HUES6 (cell line): ENCODE measurements around the gene MACROD2.

Source experiments
- H3K27ac ChIP-seq: 2 replicates; pipeline ENCODE4 v1.7.0; 2013; ENCODE audit warnings: low read depth, mild to moderate bottlenecking, low read length, inconsistent platforms
- H3K27me3 ChIP-seq: 2 replicates; pipeline ENCODE4 v1.6.1; 2013; ENCODE audit warnings: low read length; ENCODE audit not compliant: control insufficient read depth, insufficient read depth
- H3K36me3 ChIP-seq: 2 replicates; pipeline ENCODE4 v1.6.1; 2013; ENCODE audit warnings: low read length; ENCODE audit not compliant: control insufficient read depth, insufficient read depth
- H3K4me1 ChIP-seq: 2 replicates; pipeline ENCODE4 v1.6.1; 2013; ENCODE audit warnings: low read length; ENCODE audit not compliant: control insufficient read depth, insufficient read depth
- H3K4me3 ChIP-seq: 2 replicates; pipeline ENCODE4 v1.5.1; 2013; ENCODE audit warnings: low read depth, low read length
- H3K9ac ChIP-seq: one replicate; pipeline ENCODE4 v1.6.1; 2013; ENCODE audit warnings: mild to moderate bottlenecking, low read length
- H3K9me3 ChIP-seq: 2 replicates; pipeline ENCODE4 v1.6.1; 2013; ENCODE audit warnings: low read depth, low read length; ENCODE audit not compliant: control insufficient read depth, insufficient read depth

Gene MACROD2

GRCh38 chr20:14821251-14821650 is 825.9 kb downstream of the MACROD2 start:
- Histone ChIP-seq H3K27me3 (no peaks in the 10 kb centered on the region), H3K27ac (no peak overlapping the region), H3K9ac (no peak overlapping the region), H3K4me3 (no peak overlapping the region), H3K36me3 (no peaks in the 10 kb centered on the region), H3K4me1 (no peaks in the 10 kb centered on the region), H3K9me3 (peaks cover 2% of the 10 kb centered on the region; the same call in 1 of the 2 replicates)

DNA sequence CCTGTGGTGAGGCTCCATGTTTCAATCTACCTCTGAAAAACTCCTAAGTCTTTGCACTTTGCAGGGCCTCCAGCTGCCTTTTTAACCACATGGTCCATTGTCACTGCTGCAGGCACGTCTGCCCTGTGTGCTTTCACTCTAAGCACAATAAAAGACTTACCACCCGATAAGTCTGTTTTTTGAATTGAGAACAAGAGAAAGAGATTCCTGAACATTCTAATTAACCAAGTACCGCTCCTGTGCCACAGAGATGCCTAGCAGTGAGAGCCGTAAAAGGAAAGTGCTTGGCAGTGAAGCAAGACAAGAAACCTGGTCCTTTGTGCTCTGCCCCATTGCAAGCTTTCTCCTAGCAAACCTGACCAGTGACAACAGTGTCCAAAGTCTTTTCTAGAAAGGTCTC is 829.7 kb downstream of the MACROD2 start:
- H3K9me3 ChIP-seq: no peaks in the 10 kb centered on the region

GRCh38 chr20:14826543-14827313 is 831.4 kb downstream of the MACROD2 start:
- Histone ChIP-seq H3K4me3 (no peak overlapping the region), H3K36me3 (no peaks in the 10 kb centered on the region), H3K9me3 (no peaks in the 10 kb centered on the region), H3K27ac (no peak overlapping the region), H3K4me1 (no peaks in the 10 kb centered on the region), H3K9ac (no peak overlapping the region), H3K27me3 (no peaks in the 10 kb centered on the region)

More for the DNA sequence above, 829.7 kb downstream of the MACROD2 start:
- Histone ChIP-seq H3K4me1 (no peaks in the 10 kb centered on the region), H3K36me3 (no peaks in the 10 kb centered on the region), H3K27ac (no peak overlapping the region), H3K9ac (no peak overlapping the region), H3K27me3 (no peaks in the 10 kb centered on the region), H3K4me3 (no peak overlapping the region)

DNA sequence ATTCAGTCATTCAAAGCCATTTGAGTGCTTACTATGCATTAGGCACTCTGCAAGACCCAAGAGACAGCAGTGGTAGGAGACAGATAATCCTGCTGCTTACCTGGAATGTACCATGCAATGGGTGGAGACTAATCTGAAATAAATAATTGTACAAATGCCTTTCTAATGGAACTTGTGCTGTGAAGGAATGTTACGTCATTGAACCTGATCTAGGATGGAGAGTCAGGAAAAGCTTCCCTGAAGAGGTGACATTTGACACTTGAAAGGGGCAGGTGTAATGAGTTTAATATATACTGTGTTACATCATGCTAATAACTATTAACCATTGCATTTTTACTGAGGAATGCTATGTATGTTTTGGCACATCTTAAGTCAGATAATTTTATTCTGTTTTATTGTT is 833.1 kb downstream of the MACROD2 start:
- Histone ChIP-seq H3K4me3 (no peak overlapping the region), H3K4me1 (no peaks in the 10 kb centered on the region), H3K9me3 (no peaks in the 10 kb centered on the region), H3K36me3 (no peaks in the 10 kb centered on the region), H3K27me3 (no peaks in the 10 kb centered on the region), H3K9ac (no peak overlapping the region), H3K27ac (no peak overlapping the region)

- Histone ChIP-seq H3K27me3 (no peaks in the 10 kb centered on the region), H3K9me3 (no peaks in the 10 kb centered on the region)
Observed at GRCh38 chr20:14829906-14830305, 834.6 kb downstream of the MACROD2 start.

DNA sequence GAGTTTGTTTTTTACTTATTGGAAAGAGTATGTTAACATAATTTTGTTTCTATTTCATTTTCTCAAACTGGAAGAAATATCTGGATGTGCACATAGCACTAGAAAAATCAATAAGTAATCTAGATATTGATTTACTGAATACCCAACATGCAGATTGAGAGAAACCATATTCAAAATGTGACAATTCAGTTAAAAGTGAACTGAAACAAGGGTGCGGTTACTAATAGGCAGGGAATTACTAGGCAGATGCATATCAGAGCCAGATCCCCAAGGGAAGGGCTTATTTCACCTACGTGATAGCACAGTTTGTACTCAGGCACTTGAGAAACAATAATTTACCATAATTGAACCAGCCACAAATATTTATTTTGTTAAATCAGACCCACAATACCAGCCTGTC is 835.1 kb downstream of the MACROD2 start:
- Histone ChIP-seq H3K27ac (no peak overlapping the region), H3K9ac (no peak overlapping the region), H3K4me3 (no peak overlapping the region), H3K9me3 (no peaks in the 10 kb centered on the region), H3K27me3 (no peaks in the 10 kb centered on the region), H3K4me1 (no peaks in the 10 kb centered on the region), H3K36me3 (no peaks in the 10 kb centered on the region)

More at GRCh38 chr20:14829906-14830305, 834.6 kb downstream of the MACROD2 start:
- Histone ChIP-seq H3K36me3 (no peaks in the 10 kb centered on the region), H3K9ac (no peak overlapping the region), H3K4me3 (no peak overlapping the region), H3K27ac (no peak overlapping the region), H3K4me1 (no peaks in the 10 kb centered on the region)

DNA sequence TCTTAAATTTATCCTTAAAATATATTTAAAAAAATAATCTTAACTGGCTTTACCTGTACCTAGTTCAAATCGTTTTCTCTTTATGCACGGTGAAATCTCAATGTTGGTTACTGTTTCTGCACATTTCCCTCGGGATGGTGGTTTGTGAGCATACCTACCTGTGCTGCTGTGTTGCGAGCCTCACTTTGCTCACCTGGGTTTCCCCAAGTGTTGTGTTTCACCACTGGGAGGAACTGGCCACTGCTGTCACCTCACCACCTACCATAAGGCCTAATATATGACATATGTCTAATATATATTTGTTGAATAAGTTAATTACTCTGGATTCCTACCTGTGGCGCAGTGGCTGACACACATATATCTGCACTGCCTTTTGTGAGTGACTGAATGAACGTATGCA is 835.6 kb downstream of the MACROD2 start:
- Histone ChIP-seq H3K9ac (no peak overlapping the region), H3K9me3 (no peaks in the 10 kb centered on the region), H3K27ac (no peak overlapping the region), H3K36me3 (no peaks in the 10 kb centered on the region), H3K4me3 (no peak overlapping the region), H3K4me1 (no peaks in the 10 kb centered on the region), H3K27me3 (no peaks in the 10 kb centered on the region)

GRCh38 chr20:14832630-14833029 is 837.3 kb downstream of the MACROD2 start:
- Histone ChIP-seq H3K27me3 (no peaks in the 10 kb centered on the region), H3K27ac (no peak overlapping the region), H3K4me3 (no peak overlapping the region), H3K36me3 (no peaks in the 10 kb centered on the region), H3K4me1 (no peaks in the 10 kb centered on the region), H3K9me3 (no peaks in the 10 kb centered on the region), H3K9ac (no peak overlapping the region)

- Histone ChIP-seq H3K9me3 (no peaks in the 10 kb centered on the region), H3K4me3 (no peak overlapping the region)
Observed at GRCh38 chr20:14838663-14839628, 843.6 kb downstream of the MACROD2 start.

DNA sequence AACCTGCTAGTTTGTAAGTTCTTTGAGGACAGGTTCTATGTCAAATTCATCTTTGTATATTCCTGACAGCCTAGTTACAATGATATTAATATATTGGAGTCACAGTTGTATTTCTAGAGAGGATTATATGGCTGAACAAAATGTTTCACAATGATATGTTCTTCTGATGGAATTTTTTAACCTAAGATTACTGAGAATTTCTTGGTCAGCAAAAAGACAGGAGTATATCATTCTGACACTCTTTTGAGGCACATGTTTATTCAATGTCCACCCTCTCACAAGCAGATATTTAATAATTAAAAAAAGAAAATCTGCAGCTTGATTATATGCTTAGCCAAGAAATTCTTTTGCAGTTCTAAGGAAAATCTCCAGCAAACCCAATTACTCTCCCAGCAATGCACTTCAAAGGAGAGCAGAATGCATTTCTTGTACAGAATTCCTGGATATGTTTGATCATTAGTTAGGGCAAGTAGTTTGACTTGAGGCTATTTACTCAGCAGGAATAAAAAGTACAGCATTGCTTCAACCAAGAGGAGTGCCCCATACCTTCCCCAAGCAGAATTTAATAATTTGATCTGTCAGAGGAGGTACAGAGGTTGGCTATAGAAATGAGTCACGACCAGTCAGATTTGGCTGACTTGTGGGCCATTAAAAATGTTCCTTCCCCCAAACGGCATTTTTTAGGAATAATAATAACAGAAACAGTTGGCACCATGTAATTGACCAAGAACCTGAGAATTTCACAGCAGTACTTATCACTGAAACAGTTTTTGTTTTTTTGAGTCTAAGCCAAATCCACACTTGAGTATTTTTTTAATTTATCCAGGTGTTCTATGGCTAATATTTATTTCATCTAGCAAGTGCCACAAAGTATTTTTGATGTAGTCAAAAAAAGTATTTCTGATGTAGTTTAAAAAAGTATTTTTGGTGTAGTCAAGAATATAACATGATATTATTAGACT is 850.2 kb downstream of the MACROD2 start:
- Histone ChIP-seq H3K36me3 (no peaks in the 10 kb centered on the region), H3K27me3 (no peaks in the 10 kb centered on the region), H3K9me3 (no peaks in the 10 kb centered on the region), H3K27ac (no peak overlapping the region), H3K9ac (no peak overlapping the region), H3K4me1 (no peaks in the 10 kb centered on the region), H3K4me3 (no peak overlapping the region)

More at GRCh38 chr20:14838663-14839628, 843.6 kb downstream of the MACROD2 start:
- H3K36me3 ChIP-seq: no peaks in the 10 kb centered on the region
- no peaks in the 10 kb centered on the region for H3K27me3 ChIP-seq
- no peaks in the 10 kb centered on the region for H3K4me1 ChIP-seq
- H3K9ac ChIP-seq: no peak overlapping the region
- H3K27ac ChIP-seq: no peak overlapping the region
